Measurements from ENCODE around the gene DSCAML1.

Gene DSCAML1

DNA sequence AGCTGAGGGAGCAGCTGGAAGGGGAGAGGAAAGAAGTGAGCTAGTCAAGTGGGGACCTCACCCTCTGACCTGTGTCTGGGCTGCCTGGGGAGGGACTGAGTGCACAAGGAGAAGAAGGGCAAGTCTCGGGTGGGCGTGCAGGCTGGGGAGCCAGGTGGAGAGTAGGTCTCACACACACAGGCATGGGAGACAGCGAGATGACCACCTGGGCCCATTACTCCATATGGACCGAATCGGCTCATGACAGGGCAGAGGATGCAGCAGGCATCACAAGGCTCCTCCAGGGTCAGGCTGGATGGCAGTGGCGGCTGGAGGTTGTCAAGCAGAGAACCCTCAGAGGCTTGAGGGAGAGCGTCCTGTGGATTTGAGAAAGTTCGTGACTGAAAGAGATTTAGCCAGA lies 405.8 kb downstream of the DSCAML1 start:
- TF ChIP-seq TAF1 (IDR thresholded peaks at IDR 0.05; ENCODE audit: borderline replicate concordance, insufficient read depth, low read length) (no peak), FOXP2 (optimal IDR thresholded peaks at IDR 0.05; ENCODE audit: borderline replicate concordance, extremely low read depth, extremely low read length, insufficient read depth) (no peak)

DNA sequence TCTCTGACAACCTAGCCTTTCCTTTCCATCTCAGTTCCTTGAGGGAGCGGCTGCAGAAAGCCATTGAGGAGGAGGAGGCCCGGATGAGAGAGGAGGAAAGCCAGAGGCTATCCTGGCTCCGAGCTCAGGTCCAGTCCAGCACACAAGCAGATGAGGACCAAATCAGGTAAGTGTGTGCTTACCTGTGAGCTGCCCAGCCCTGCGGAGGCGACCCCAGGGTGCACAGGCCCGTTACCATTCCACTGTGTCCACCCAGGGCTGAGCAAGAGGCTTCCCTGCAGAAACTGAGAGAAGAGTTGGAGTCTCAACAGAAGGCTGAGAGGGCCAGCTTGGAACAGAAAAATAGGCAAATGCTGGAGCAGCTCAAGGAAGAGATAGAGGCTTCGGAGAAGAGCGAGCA lies 406.3 kb downstream of the DSCAML1 start:
- TF ChIP-seq SIN3A (IDR thresholded peaks at IDR 0.05; ENCODE audit: borderline replicate concordance, insufficient read depth, low read length) (no peak), FOXP2 (optimal IDR thresholded peaks at IDR 0.05; ENCODE audit: borderline replicate concordance, extremely low read depth, extremely low read length, insufficient read depth) (no peak), POLR2AphosphoS5 (IDR thresholded peaks at IDR 0.05; ENCODE audit: low read depth, low read length) (no peak), TAF1 (IDR thresholded peaks at IDR 0.05; ENCODE audit: borderline replicate concordance, insufficient read depth, low read length) (no peak)
- TF ChIP-seq, protein P1, sequence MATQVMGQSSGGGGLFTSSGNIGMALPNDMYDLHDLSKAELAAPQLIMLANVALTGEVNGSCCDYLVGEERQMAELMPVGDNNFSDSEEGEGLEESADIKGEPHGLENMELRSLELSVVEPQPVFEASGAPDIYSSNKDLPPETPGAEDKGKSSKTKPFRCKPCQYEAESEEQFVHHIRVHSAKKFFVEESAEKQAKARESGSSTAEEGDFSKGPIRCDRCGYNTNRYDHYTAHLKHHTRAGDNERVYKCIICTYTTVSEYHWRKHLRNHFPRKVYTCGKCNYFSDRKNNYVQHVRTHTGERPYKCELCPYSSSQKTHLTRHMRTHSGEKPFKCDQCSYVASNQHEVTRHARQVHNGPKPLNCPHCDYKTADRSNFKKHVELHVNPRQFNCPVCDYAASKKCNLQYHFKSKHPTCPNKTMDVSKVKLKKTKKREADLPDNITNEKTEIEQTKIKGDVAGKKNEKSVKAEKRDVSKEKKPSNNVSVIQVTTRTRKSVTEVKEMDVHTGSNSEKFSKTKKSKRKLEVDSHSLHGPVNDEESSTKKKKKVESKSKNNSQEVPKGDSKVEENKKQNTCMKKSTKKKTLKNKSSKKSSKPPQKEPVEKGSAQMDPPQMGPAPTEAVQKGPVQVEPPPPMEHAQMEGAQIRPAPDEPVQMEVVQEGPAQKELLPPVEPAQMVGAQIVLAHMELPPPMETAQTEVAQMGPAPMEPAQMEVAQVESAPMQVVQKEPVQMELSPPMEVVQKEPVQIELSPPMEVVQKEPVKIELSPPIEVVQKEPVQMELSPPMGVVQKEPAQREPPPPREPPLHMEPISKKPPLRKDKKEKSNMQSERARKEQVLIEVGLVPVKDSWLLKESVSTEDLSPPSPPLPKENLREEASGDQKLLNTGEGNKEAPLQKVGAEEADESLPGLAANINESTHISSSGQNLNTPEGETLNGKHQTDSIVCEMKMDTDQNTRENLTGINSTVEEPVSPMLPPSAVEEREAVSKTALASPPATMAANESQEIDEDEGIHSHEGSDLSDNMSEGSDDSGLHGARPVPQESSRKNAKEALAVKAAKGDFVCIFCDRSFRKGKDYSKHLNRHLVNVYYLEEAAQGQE (IDR thresholded peaks at IDR 0.05; ENCODE audit: insufficient read depth in 1 of 2, low read depth in 2 of 2, low read length in 2 of 2) = no peak

DNA sequence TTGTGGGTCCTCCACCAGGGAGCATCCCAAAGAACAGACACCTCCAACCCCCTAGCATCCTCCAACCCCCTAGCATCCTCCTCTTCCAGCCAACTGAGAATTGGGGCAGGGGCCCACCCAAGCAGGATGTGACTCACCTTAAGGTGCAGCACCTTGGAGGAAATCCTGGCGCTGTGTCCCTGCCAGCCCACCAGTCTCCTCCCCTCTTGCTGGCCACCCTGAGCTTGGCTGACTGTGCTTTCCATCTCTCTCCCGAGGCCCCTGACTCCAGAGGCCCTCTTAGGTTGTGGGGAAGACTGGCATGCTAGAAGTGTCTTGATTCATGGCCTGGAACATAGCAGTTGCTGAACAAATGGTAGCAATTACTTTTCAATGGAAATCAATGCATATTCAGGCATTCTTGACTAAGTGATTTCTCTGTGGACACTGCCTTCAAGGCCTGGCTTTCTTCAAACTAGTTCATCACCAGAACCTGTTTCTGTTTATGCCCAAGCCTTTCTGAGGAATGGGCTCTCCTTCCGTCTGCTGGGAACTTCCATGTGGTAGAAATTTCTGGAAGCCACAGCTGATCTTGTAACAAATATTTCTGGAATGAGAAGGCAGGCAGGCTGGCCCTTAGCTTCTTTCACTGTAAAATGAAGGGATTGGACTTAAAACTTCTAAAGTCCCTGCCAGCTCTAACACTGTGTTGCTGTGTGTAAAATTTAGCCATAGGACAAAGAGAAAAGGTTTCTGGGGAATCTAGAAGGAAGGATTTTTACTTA lies 408.8 kb downstream of the DSCAML1 start:
- TF ChIP-seq, protein P1 (IDR thresholded peaks at IDR 0.05; ENCODE audit: insufficient read depth in 1 of 2, low read depth in 2 of 2, low read length in 2 of 2) = no peak
- TF ChIP-seq TAF1 (IDR thresholded peaks at IDR 0.05; ENCODE audit: borderline replicate concordance, insufficient read depth, low read length) (no peak), FOXP2 (optimal IDR thresholded peaks at IDR 0.05; ENCODE audit: borderline replicate concordance, extremely low read depth, extremely low read length, insufficient read depth) (no peak), POLR2AphosphoS5 (IDR thresholded peaks at IDR 0.05; ENCODE audit: low read depth, low read length) (no peak), SIN3A (IDR thresholded peaks at IDR 0.05; ENCODE audit: borderline replicate concordance, insufficient read depth, low read length) (no peak)

DNA sequence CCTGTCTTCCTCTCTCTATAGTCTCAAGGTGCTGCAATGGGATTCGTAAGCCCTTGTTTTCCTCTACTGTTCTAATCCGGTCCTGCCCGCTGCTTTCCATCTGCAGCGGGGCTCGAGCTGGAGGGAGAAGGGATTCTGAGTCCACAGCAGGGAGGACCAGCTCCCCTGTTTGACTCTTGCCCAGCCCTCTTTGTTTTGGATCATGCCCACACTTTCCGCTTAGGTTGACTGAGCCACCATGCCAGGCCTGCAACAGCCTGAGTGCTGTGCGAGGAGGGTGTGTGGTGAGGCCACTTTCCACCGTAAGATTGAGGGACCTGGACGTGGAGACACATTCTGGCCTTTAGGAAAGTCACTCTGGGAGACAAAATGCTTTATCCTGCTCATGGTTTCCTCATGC lies 411.1 kb downstream of the DSCAML1 start:
- TF ChIP-seq FOXP2 (optimal IDR thresholded peaks at IDR 0.05; ENCODE audit: borderline replicate concordance, extremely low read depth, extremely low read length, insufficient read depth) (no peak), TAF1 (IDR thresholded peaks at IDR 0.05; ENCODE audit: borderline replicate concordance, insufficient read depth, low read length) (no peak), SIN3A (IDR thresholded peaks at IDR 0.05; ENCODE audit: borderline replicate concordance, insufficient read depth, low read length) (no peak), POLR2AphosphoS5 (IDR thresholded peaks at IDR 0.05; ENCODE audit: low read depth, low read length) (no peak)
- TF ChIP-seq, protein P1 (IDR thresholded peaks at IDR 0.05; ENCODE audit: insufficient read depth in 1 of 2, low read depth in 2 of 2, low read length in 2 of 2) = no peak

DNA sequence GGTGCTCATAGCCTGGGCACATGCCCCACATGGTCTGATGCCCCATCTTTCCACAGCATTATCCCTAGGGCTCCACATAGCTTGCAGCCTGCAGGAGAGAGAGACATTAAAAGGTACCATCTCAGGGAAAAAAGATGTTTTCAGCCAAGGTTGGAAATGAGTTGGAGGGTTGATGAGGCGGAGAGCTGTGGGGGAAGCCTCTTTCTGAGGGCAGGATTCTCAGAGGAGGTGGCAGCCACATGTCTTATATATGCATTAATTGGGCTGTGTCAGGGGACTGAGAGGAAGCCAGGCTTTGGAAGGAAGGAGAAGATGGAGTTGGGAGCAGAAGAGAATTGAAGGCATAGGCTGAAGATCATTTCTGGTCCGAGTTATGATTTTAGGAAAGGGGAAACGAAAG lies 411.5 kb downstream of the DSCAML1 start:
- TF ChIP-seq SIN3A (IDR thresholded peaks at IDR 0.05; ENCODE audit: borderline replicate concordance, insufficient read depth, low read length) = no peak
- no peak for TF ChIP-seq POLR2AphosphoS5 (IDR thresholded peaks at IDR 0.05; ENCODE audit: low read depth, low read length)
- no peak for TF ChIP-seq FOXP2 (optimal IDR thresholded peaks at IDR 0.05; ENCODE audit: borderline replicate concordance, extremely low read depth, extremely low read length, insufficient read depth)
- TF ChIP-seq, protein P1 (IDR thresholded peaks at IDR 0.05; ENCODE audit: insufficient read depth in 1 of 2, low read depth in 2 of 2, low read length in 2 of 2) = no peak
- TF ChIP-seq TAF1 (IDR thresholded peaks at IDR 0.05; ENCODE audit: borderline replicate concordance, insufficient read depth, low read length) = no peak
